Activated CD4-positive, alpha-beta memory T cell treated with anti-CD3 and anti-CD28 coated beads for 36 hours (primary cell): ENCODE data around the gene OPN1SW. TPM values are rescaled to one million over a fixed set of nuclear protein-coding genes. Genes with fewer than 3 reads are reported as not detected.
A peak's percentile ranks its signal among the peaks of the same experiment; 100 is the strongest.

Source experiments
- CTCF ChIA-PET: fragments of 350-600 bp; sonication (Branson Sonifier 250); formaldehyde crosslinking; loops from one replicate; lab custom pipeline; 2021; ENCODE audit warnings: antibody characterized with exemption, inconsistent platforms; lab: Charles Lee
- POLR2A ChIA-PET: fragments of 350-600 bp; sonication (Branson Sonifier 250); formaldehyde crosslinking; loops from one replicate; lab custom pipeline; 2021; ENCODE audit warnings: antibody characterized with exemption; lab: Charles Lee
- DNase-seq: peaks from one replicate; pipeline ENCODE4 v3.0.0-alpha.2; 2020
- H3K27ac Mint-ChIP-seq: one replicate; pipeline ENCODE4 v1.8.0; 2021; ENCODE audit warnings: mixed read lengths
- H3K27me3 Mint-ChIP-seq: one replicate; pipeline ENCODE4 v1.8.0; 2021; ENCODE audit warnings: mixed read lengths
- H3K36me3 Mint-ChIP-seq: one replicate; pipeline ENCODE4 v1.8.0; 2021; ENCODE audit warnings: mixed read lengths
- H3K4me1 Mint-ChIP-seq: one replicate; pipeline ENCODE4 v1.8.0; 2021; ENCODE audit warnings: low read depth, mixed read lengths
- H3K4me3 Mint-ChIP-seq: one replicate; pipeline ENCODE4 v1.8.0; 2021; ENCODE audit warnings: mild to moderate bottlenecking, mixed read lengths
- H3K9me3 Mint-ChIP-seq: one replicate; pipeline ENCODE4 v1.8.0; 2021; ENCODE audit warnings: mixed read lengths
- intact Hi-C: fragments of 100-400 bp; cut with micrococcal nuclease; formaldehyde crosslinking; loops from one replicate; pipeline ENCODE4 v1.15.1; 2023
- total RNA-seq, 2 experiments: library from RNA; stranded (reverse); gene quantifications; one replicate each; pipeline ENCODE4 v1.2.3, GENCODE V29; 2021

The OPN1SW gene
- total RNA-seq, 2 experiments from 2014 or later, result not detected

DNA sequence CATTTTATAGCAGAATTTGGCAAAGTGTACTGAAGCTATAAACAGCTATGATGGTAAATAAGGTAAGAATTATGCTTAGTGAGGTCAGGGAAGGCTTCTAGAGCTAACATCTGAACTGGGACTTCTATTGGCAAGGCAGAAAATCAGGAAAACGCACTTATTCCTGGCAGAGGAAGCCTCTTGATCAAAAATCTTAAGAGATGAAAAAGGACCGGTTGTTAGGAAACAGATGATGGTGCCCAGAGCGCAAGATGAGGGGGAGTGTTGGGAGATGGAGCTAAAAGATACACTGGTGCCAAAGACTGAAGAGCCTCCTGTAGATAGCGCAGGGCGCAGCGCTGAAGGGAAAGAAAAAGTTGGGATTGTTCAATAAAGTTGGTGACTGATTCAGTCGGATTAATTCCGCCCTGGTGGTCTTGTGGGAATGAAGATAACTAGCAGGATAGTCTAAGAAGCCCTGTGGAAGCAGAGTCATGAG, 37.0 kb downstream of the OPN1SW start:
- DNase-seq, result no peak
- peak overlapping the region; percentile 97 for H3K4me3 Mint-ChIP-seq
- intact Hi-C loops, result loop anchor here (2.0 to 5.0 kb wide), 3 partner anchors 54 to 224 kb away; partner anchors contain the start of genes ATP6V1F and CCDC136
- ChIA-PET CTCF (interaction anchor here (0.7 to 2.1 kb wide), 5 partner anchors 12 to 264 kb away, joined by 3 to 13 read pairs (median 4); partner anchors contain the start of gene CCDC136), POLR2A (interaction anchor here (0.6 to 1.6 kb wide), 5 partner anchors 9 to 1135 kb away, joined by 3 to 5 read pairs (median 4); partner anchors contain the start of gene ATP6V1F)
- no peaks in the 10 kb centered on the region for H3K27me3 Mint-ChIP-seq
- peaks cover 8% of the 10 kb centered on the region for H3K36me3 Mint-ChIP-seq
- peaks cover 38% of the 10 kb centered on the region for H3K4me1 Mint-ChIP-seq
- peak overlapping the region; percentile 90 for H3K27ac Mint-ChIP-seq
- no peaks in the 10 kb centered on the region for H3K9me3 Mint-ChIP-seq

DNA sequence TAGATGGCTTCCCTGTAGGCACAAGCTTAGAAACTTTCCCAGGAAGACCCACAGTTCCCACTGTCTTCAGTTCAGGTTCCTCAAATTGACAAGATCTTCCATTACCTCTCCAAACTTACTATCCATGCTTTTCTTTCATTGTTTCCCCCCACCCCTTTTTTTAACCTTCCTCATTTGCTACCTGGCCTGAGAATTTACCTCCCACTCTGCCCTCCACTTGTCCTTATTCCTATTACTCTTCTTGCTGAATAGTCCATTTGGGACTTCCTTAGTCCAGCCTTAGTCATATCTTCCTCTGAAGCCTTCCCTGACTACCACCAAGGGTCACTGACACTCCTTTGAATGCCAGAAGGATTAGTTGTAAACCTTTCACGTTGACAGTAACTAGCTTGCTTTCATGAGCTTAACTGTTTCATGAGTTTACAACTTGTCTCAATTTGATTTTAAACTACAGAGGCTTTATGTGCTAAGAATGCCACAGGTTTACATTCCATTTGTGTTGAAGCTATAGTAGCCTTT, 37.7 kb downstream of the OPN1SW start:
- H3K4me3 Mint-ChIP-seq, result peak overlapping the region; percentile 97
- H3K27me3 Mint-ChIP-seq, result no peaks in the 10 kb centered on the region
- H3K36me3 Mint-ChIP-seq, result peaks cover 8% of the 10 kb centered on the region
- POLR2A ChIA-PET, result interaction anchor here (1.0 to 1.4 kb wide), 2 partner anchors 10 to 195 kb away, joined by 4 read pairs; no protein-coding TSS in a partner anchor
- H3K9me3 Mint-ChIP-seq, result no peaks in the 10 kb centered on the region
- peaks cover 35% of the 10 kb centered on the region for H3K4me1 Mint-ChIP-seq
- no peak for DNase-seq
- intact Hi-C loops, result loop anchor here (2.0 to 5.0 kb wide), 3 partner anchors 54 to 225 kb away; partner anchors contain the start of genes ATP6V1F and CCDC136
- H3K27ac Mint-ChIP-seq, result no peak overlapping the region
- CTCF ChIA-PET, result interaction anchor here (0.7 to 2.1 kb wide), 5 partner anchors 12 to 145 kb away, joined by 3 to 13 read pairs (median 4); partner anchors contain the start of gene CCDC136

- DNase-seq, result no peak
- Mint-ChIP-seq H3K36me3 (peaks cover 8% of the 10 kb centered on the region), H3K4me1 (peaks cover 33% of the 10 kb centered on the region), H3K27me3 (no peaks in the 10 kb centered on the region), H3K9me3 (no peaks in the 10 kb centered on the region), H3K4me3 (no peak overlapping the region), H3K27ac (no peak overlapping the region)
- ChIA-PET CTCF (interaction anchor here (1.3 to 2.1 kb wide), 3 partner anchors 105 to 146 kb away, joined by 3 to 13 read pairs (median 4); partner anchors contain the start of gene ATP6V1F), POLR2A (no interaction called here)
- intact Hi-C loops, result loop anchor here (5.0 kb wide), 1 partner anchor 55 kb away; the partner anchor contains the start of gene CCDC136
These were observed 38.2 kb downstream of the OPN1SW start for GRCh38 chr7:128737441-128737840.

GRCh38 chr7:128735436-128735835, 40.2 kb downstream of the OPN1SW start:
- Mint-ChIP-seq H3K4me1 (peaks cover 16% of the 10 kb centered on the region), H3K27me3 (peaks cover 4% of the 10 kb centered on the region), H3K27ac (no peak overlapping the region), H3K36me3 (peaks cover 4% of the 10 kb centered on the region), H3K4me3 (no peak overlapping the region), H3K9me3 (no peaks in the 10 kb centered on the region)
- intact Hi-C loops, result loop anchor here (5.0 kb wide), 1 partner anchor 57 kb away; the partner anchor contains the start of gene CCDC136
- ChIA-PET POLR2A (no interaction called here), CTCF (interaction anchor here (1.4 kb wide), 1 partner anchor 11 kb away, joined by 3 read pairs; no protein-coding TSS in a partner anchor)
- DNase-seq, result no peak

GRCh38 chr7:128734890-128735289, 40.7 kb downstream of the OPN1SW start:
- Mint-ChIP-seq H3K4me3 (no peak overlapping the region), H3K9me3 (no peaks in the 10 kb centered on the region), H3K36me3 (peaks cover 4% of the 10 kb centered on the region), H3K27me3 (peaks cover 4% of the 10 kb centered on the region), H3K4me1 (peaks cover 12% of the 10 kb centered on the region), H3K27ac (no peak overlapping the region)
- ChIA-PET POLR2A (no interaction called here), CTCF (interaction anchor here (1.4 kb wide), 1 partner anchor 10 kb away, joined by 3 read pairs; no protein-coding TSS in a partner anchor)
- DNase-seq, result no peak
- intact Hi-C loops, result loop anchor here (5.0 kb wide), 1 partner anchor 57 kb away; the partner anchor contains the start of gene CCDC136

GRCh38 chr7:128733278-128733645, 42.3 kb downstream of the OPN1SW start:
- Mint-ChIP-seq H3K36me3 (no peaks in the 10 kb centered on the region), H3K27ac (no peak overlapping the region), H3K9me3 (no peaks in the 10 kb centered on the region), H3K27me3 (peaks cover 4% of the 10 kb centered on the region), H3K4me3 (no peak overlapping the region), H3K4me1 (peaks cover 5% of the 10 kb centered on the region)
- no peak for DNase-seq
- POLR2A ChIA-PET, result no interaction called here
- intact Hi-C loops, result no loop called here
- CTCF ChIA-PET, result interaction anchor here (1.2 kb wide), 1 partner anchor 14 kb away, joined by 3 read pairs; no protein-coding TSS in a partner anchor

DNA sequence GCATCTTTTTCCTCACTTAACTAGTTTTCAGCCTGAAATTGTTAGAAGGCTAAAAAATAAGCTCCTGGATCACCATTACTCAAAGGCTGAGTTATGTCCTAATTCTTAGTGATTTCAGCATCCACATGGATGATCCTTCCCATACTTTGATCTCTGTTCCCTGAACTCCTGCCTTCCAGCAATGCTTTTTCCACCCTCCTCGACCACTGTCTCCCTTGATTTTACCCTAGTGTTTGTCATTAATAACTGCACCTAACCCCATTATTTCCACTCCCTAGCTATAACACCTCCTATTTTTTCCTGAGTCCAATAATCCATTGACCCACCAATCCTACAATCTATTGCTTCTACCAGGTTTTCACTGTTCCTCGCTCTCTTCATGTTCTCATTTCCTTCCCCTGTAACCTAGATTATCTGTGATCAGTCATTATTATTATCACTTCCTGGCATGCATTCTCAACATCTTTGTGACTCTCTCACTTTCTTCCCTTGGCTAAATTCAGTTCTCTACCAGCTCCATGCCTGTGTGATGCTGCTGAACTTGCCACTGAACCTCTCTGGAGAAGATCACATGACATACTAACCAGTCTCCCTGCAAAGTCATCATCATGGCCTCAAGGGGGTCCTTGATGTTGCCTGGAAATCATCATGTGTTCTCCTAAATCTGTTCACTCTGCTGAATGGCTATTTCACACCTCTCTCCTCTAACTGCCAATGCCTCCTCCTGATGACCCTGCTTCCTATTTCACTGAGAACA, 42.9 kb downstream of the OPN1SW start:
- H3K4me3 Mint-ChIP-seq, result no peak overlapping the region
- ChIA-PET CTCF (interaction anchor here (0.7 to 1.2 kb wide), 2 partner anchors 9 to 14 kb away, joined by 3 read pairs; no protein-coding TSS in a partner anchor), POLR2A (no interaction called here)
- H3K4me1 Mint-ChIP-seq, result no peaks in the 10 kb centered on the region
- intact Hi-C loops, result no loop called here
- no peaks in the 10 kb centered on the region for H3K36me3 Mint-ChIP-seq
- H3K27me3 Mint-ChIP-seq, result peaks cover 4% of the 10 kb centered on the region
- no peaks in the 10 kb centered on the region for H3K9me3 Mint-ChIP-seq
- no peak for DNase-seq
- no peak overlapping the region for H3K27ac Mint-ChIP-seq

DNA sequence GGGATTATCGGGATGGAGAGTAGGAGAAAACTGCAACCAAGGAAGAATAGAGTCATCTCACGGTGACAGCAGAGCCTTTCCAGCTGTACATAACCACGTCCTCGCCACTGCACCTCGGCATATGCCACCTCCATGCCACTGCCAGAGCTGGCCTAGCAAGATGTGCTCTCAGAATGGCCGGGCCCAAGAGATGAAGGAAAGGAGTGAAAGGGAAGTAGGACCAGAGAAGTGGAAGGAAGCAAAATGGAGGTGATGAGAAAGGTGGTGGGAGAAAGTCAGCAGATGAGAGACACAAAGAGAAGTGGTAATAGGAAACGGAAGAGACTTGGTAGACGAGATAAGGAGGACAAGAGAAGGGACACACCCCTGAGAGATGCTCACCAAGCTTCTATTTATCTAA, 44.4 kb downstream of the OPN1SW start:
- Mint-ChIP-seq H3K9me3 (no peaks in the 10 kb centered on the region), H3K27me3 (peaks cover 4% of the 10 kb centered on the region), H3K36me3 (no peaks in the 10 kb centered on the region), H3K27ac (no peak overlapping the region), H3K4me1 (no peaks in the 10 kb centered on the region), H3K4me3 (no peak overlapping the region)
- CTCF ChIA-PET, result no interaction called here
- no peak for DNase-seq
- POLR2A ChIA-PET, result no interaction called here
- intact Hi-C loops, result no loop called here

DNA sequence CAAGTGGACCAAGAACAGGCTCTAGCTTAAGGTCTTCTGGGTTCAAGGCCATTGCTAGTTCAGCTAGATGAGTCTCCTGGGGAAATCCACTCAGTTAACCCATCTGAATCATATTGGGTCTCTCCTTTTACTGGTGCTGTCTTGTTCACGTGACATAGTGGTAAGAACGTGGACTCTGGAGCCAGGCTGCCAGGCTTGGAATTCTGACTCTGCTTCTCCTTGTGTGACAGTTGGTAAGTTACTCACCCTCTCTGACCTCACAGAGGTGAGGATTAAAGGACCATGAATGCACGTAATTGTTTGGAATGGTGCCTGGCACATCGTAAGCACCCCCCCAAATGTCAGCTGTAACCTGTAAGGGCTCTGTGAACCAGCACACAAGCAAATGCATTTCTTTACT, 46.1 kb downstream of the OPN1SW start:
- H3K27me3 Mint-ChIP-seq, result peaks cover 7% of the 10 kb centered on the region
- H3K4me3 Mint-ChIP-seq, result no peak overlapping the region
- ChIA-PET CTCF (no interaction called here), POLR2A (no interaction called here)
- H3K27ac Mint-ChIP-seq, result no peak overlapping the region
- H3K9me3 Mint-ChIP-seq, result no peaks in the 10 kb centered on the region
- DNase-seq, result no peak
- intact Hi-C loops, result no loop called here
- H3K36me3 Mint-ChIP-seq, result no peaks in the 10 kb centered on the region
- H3K4me1 Mint-ChIP-seq, result no peaks in the 10 kb centered on the region

DNA sequence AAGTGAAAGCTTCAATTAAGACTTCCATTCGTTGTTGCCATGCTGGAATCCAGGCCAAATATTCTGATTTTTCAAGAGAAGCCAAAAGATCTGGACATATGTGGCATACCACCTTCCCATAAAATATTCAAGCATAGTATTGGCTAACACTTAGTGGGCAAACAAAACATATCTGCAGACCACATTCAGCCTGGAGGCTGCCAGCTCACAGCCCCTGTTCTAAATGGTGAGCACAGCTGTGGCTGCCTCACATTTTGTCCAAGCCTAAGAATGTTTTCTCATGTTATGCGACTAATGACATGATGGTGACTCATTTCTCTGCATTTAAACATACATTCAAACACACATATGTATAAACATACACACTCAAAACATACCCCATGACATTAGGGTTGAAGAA, 47.0 kb downstream of the OPN1SW start:
- H3K9me3 Mint-ChIP-seq, result no peaks in the 10 kb centered on the region
- peaks cover 7% of the 10 kb centered on the region for H3K27me3 Mint-ChIP-seq
- H3K36me3 Mint-ChIP-seq, result no peaks in the 10 kb centered on the region
- H3K4me3 Mint-ChIP-seq, result no peak overlapping the region
- ChIA-PET CTCF (no interaction called here), POLR2A (interaction anchor here (0.6 kb wide), 1 partner anchor 296 kb away, joined by 3 read pairs; no protein-coding TSS in a partner anchor)
- intact Hi-C loops, result no loop called here
- no peaks in the 10 kb centered on the region for H3K4me1 Mint-ChIP-seq
- no peak overlapping the region for H3K27ac Mint-ChIP-seq
- no peak for DNase-seq

DNA sequence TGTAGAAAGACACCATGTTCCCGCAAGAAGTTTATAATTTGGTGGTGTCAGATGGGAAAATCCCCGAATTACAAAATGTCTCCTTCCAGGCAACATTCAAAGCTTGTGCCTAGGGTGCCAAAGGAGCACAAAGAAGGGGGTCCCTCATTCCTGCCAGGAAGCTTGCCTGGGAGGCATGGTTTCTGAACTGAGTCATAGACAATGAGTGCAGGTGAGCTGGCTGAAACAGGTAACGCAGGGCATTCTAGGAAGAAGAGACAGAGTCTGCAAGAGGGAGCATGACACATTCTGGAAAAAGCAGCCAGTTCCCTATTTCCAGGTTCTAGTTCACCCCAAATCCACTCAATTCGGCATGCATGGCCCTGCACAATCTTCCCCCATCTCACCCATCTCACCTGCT, 48.4 kb downstream of the OPN1SW start:
- no peaks in the 10 kb centered on the region for H3K9me3 Mint-ChIP-seq
- intact Hi-C loops, result no loop called here
- H3K27me3 Mint-ChIP-seq, result peaks cover 8% of the 10 kb centered on the region
- no peak for DNase-seq
- POLR2A ChIA-PET, result no interaction called here
- no peaks in the 10 kb centered on the region for H3K36me3 Mint-ChIP-seq
- no peaks in the 10 kb centered on the region for H3K4me1 Mint-ChIP-seq
- H3K4me3 Mint-ChIP-seq, result no peak overlapping the region
- no peak overlapping the region for H3K27ac Mint-ChIP-seq
- CTCF ChIA-PET, result no interaction called here

GRCh38 chr7:128726737-128727072, 48.9 kb downstream of the OPN1SW start:
- intact Hi-C loops, result no loop called here
- Mint-ChIP-seq H3K4me1 (no peaks in the 10 kb centered on the region), H3K9me3 (no peaks in the 10 kb centered on the region), H3K27me3 (peaks cover 9% of the 10 kb centered on the region), H3K27ac (no peak overlapping the region), H3K36me3 (no peaks in the 10 kb centered on the region), H3K4me3 (no peak overlapping the region)
- CTCF ChIA-PET, result no interaction called here
- POLR2A ChIA-PET, result no interaction called here
- no peak for DNase-seq
